ENCODE data around the gene UBASH3B.

The UBASH3B gene

GRCh38 chr11:122750049-122750448 lies 94.5 kb downstream of the UBASH3B start:
- no peak overlapping the region for H3K4me3 ChIP-seq
- TF ChIP-seq POLR2AphosphoS5 (IDR thresholded peaks at IDR 0.05; ENCODE audit: borderline replicate concordance, low read depth, low read length) (no peak), FOXP2 (optimal IDR thresholded peaks at IDR 0.05; ENCODE audit: control extremely low read depth, extremely low read length, insufficient read depth) (no peak), EZH2 (IDR thresholded peaks at IDR 0.05) (no peak)
- no peak overlapping the region for H3K27ac ChIP-seq
- H3K9me3 ChIP-seq (ENCODE audit: low read depth, low read length): no peaks in the 10 kb centered on the region
- DNase-seq (ENCODE audit: low read depth, low spot score): no peak
- H3K36me3 ChIP-seq (ENCODE audit: insufficient read depth, low read length): no peaks in the 10 kb centered on the region
- H3K9ac ChIP-seq (ENCODE audit: insufficient read length): no peak overlapping the region

DNA sequence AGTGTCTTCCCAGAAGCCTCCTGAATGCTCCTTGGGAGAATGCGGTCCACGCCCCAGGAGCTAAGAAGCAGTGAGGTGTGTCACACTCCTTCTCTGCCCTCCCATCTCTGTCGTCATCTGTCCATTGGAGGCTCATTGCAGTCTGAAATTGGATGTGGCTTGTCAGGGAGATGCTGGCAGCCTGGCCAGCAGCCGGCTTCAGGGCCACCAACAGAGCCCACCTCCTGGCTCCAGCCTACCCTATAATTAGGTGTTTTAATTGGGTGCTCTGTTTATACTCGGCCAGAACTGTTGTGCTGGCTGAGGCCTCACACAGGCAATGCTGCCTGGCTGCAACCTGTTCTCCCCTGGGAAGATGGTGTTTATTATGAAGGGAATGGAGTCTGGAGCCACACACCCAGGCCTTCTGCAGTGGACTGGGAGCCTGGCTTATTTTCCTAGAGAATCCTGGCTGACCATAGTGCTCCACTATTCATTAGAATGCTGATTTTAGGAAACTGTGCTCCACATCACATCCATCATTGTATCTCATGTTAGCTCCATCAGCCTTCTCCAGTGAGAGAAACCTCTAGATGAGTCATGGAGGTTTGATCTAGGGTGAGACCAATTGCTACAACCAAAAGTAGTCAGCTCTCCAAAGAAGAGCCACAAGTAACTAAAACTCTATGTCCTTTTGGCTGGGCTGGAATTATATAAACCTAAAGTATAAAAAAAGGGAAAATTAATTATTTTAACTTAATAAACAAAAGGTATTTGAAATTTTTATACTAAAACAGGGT lies 96.0 kb downstream of the UBASH3B start:
- no peaks in the 10 kb centered on the region for H3K36me3 ChIP-seq (ENCODE audit: insufficient read depth, low read length)
- H3K9ac ChIP-seq (ENCODE audit: insufficient read length): no peak overlapping the region
- no peak for DNase-seq (ENCODE audit: low read depth, low spot score)
- no peak overlapping the region for H3K4me3 ChIP-seq
- no peaks in the 10 kb centered on the region for H3K9me3 ChIP-seq (ENCODE audit: low read depth, low read length)
- H3K27ac ChIP-seq: no peak overlapping the region
- TF ChIP-seq POLR2AphosphoS5 (IDR thresholded peaks at IDR 0.05; ENCODE audit: borderline replicate concordance, low read depth, low read length) (no peak), FOXP2 (optimal IDR thresholded peaks at IDR 0.05; ENCODE audit: control extremely low read depth, extremely low read length, insufficient read depth) (no peak), EZH2 (IDR thresholded peaks at IDR 0.05) (no peak)

DNA sequence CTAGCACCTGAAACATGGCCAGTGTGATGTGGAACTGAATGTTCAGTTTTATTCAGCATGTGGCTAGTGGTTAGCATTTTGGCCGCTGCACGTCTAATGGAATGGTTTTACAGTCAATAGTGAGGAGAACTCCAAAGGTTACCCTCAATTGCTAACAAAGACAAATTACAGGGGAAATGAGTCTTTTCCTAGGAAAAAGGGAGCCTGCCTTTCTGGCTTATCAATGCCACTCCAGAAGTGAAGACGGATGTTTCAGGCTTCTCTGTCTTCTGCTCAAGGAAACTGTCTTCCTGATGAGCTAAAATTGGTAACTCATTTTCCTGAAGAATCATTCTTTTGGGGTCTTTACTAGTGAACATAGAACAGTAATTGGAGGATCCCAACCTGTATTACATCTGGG lies 98.5 kb downstream of the UBASH3B start:
- TF ChIP-seq POLR2AphosphoS5 (IDR thresholded peaks at IDR 0.05; ENCODE audit: borderline replicate concordance, low read depth, low read length) (no peak), EZH2 (IDR thresholded peaks at IDR 0.05) (no peak), FOXP2 (optimal IDR thresholded peaks at IDR 0.05; ENCODE audit: control extremely low read depth, extremely low read length, insufficient read depth) (no peak)
- Histone ChIP-seq H3K36me3 (ENCODE audit: insufficient read depth, low read length) (no peaks in the 10 kb centered on the region), H3K9me3 (ENCODE audit: low read depth, low read length) (no peaks in the 10 kb centered on the region), H3K27ac (no peak overlapping the region), H3K9ac (ENCODE audit: insufficient read length) (no peak overlapping the region), H3K4me3 (no peak overlapping the region)
- DNase-seq (ENCODE audit: low read depth, low spot score): no peak

DNA sequence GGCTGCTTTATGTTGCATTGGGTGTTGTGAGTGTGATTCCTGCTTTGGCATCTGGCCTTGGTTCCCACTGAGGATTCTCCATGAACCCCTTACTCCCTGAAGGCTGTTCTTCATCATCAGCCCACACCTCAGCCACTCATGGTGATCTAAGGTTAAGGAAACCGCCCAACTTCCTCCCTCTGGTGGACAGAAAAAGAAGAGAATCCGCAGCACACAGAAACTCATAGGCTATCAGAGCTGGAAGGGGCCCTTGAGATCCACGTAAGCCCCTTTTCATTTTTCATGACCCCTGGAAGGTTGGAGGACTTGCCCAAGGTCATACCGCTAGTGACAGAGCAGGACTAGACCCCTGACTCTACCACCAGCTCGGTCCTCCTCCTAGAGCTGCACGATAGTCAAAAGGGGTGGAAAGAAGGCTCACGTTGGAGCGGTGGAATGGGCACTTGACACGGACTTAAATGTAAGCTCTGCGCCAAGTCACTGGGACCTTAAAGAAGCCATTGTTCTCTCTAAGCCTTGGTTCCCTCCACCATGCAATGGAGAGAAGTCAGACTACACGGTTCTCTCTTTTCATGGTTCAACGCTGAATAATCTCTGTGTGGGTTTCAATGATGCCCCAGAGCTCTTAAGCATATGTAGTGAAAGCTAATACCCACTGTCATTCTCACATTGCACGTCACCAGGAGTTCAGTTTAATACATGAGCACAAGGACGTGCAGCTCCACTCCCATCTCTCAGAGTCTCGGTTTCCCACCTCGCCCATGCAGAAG lies 99.2 kb downstream of the UBASH3B start:
- Histone ChIP-seq H3K27ac (no peak overlapping the region), H3K4me3 (no peak overlapping the region), H3K9ac (ENCODE audit: insufficient read length) (no peak overlapping the region), H3K36me3 (ENCODE audit: insufficient read depth, low read length) (no peaks in the 10 kb centered on the region), H3K9me3 (ENCODE audit: low read depth, low read length) (no peaks in the 10 kb centered on the region)
- DNase-seq (ENCODE audit: low read depth, low spot score): no peak
- TF ChIP-seq FOXP2 (optimal IDR thresholded peaks at IDR 0.05; ENCODE audit: control extremely low read depth, extremely low read length, insufficient read depth): no peak
- no peak for TF ChIP-seq POLR2AphosphoS5 (IDR thresholded peaks at IDR 0.05; ENCODE audit: borderline replicate concordance, low read depth, low read length)
- no peak for TF ChIP-seq EZH2 (IDR thresholded peaks at IDR 0.05)

GRCh38 chr11:122755409-122755808 lies 99.9 kb downstream of the UBASH3B start:
- Histone ChIP-seq H3K9ac (ENCODE audit: insufficient read length) (no peak overlapping the region), H3K4me3 (no peak overlapping the region), H3K36me3 (ENCODE audit: insufficient read depth, low read length) (no peaks in the 10 kb centered on the region), H3K27ac (no peak overlapping the region), H3K9me3 (ENCODE audit: low read depth, low read length) (no peaks in the 10 kb centered on the region)
- no peak for DNase-seq (ENCODE audit: low read depth, low spot score)
- no peak for TF ChIP-seq EZH2 (IDR thresholded peaks at IDR 0.05)
- no peak for TF ChIP-seq FOXP2 (optimal IDR thresholded peaks at IDR 0.05; ENCODE audit: control extremely low read depth, extremely low read length, insufficient read depth)
- TF ChIP-seq POLR2AphosphoS5 (IDR thresholded peaks at IDR 0.05; ENCODE audit: borderline replicate concordance, low read depth, low read length): no peak

DNA sequence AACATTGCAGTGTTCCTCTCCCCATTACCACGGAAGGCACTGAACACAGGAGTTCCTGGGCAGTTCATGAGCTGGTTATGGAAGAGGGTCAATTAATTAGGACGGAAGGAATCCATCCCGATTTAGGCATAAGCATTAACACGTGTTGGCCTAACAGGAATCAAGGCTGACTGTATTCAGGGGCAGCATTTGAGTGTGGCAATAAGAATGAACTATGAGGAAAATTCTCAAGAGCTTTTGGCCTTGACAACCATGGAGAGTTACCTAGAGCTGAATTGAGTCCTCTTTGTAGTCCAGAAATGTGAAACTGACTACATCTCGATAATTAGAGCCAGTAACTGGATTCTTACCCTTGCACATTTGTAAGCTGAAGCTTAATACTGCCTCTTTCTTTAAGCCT lies 100.4 kb downstream of the UBASH3B start:
- Histone ChIP-seq H3K9ac (ENCODE audit: insufficient read length) (no peak overlapping the region), H3K4me3 (no peak overlapping the region), H3K36me3 (ENCODE audit: insufficient read depth, low read length) (no peaks in the 10 kb centered on the region), H3K9me3 (ENCODE audit: low read depth, low read length) (no peaks in the 10 kb centered on the region), H3K27ac (no peak overlapping the region)
- TF ChIP-seq POLR2AphosphoS5 (IDR thresholded peaks at IDR 0.05; ENCODE audit: borderline replicate concordance, low read depth, low read length): no peak
- no peak for TF ChIP-seq EZH2 (IDR thresholded peaks at IDR 0.05)
- TF ChIP-seq FOXP2 (optimal IDR thresholded peaks at IDR 0.05; ENCODE audit: control extremely low read depth, extremely low read length, insufficient read depth): no peak
- no peak for DNase-seq (ENCODE audit: low read depth, low spot score)

GRCh38 chr11:122756417-122756816 lies 100.9 kb downstream of the UBASH3B start:
- Histone ChIP-seq H3K27ac (no peak overlapping the region), H3K4me3 (no peak overlapping the region), H3K36me3 (ENCODE audit: insufficient read depth, low read length) (no peaks in the 10 kb centered on the region), H3K9ac (ENCODE audit: insufficient read length) (no peak overlapping the region), H3K9me3 (ENCODE audit: low read depth, low read length) (no peaks in the 10 kb centered on the region)
- no peak for TF ChIP-seq EZH2 (IDR thresholded peaks at IDR 0.05)
- no peak for TF ChIP-seq FOXP2 (optimal IDR thresholded peaks at IDR 0.05; ENCODE audit: control extremely low read depth, extremely low read length, insufficient read depth)
- TF ChIP-seq POLR2AphosphoS5 (IDR thresholded peaks at IDR 0.05; ENCODE audit: borderline replicate concordance, low read depth, low read length): no peak
- DNase-seq (ENCODE audit: low read depth, low spot score): no peak

GRCh38 chr11:122757201-122757600 lies 101.7 kb downstream of the UBASH3B start:
- Histone ChIP-seq H3K27ac (no peak overlapping the region), H3K36me3 (ENCODE audit: insufficient read depth, low read length) (no peaks in the 10 kb centered on the region), H3K9ac (ENCODE audit: insufficient read length) (no peak overlapping the region), H3K9me3 (ENCODE audit: low read depth, low read length) (no peaks in the 10 kb centered on the region), H3K4me3 (no peak overlapping the region)
- DNase-seq (ENCODE audit: low read depth, low spot score): no peak
- no peak for TF ChIP-seq EZH2 (IDR thresholded peaks at IDR 0.05)
- no peak for TF ChIP-seq FOXP2 (optimal IDR thresholded peaks at IDR 0.05; ENCODE audit: control extremely low read depth, extremely low read length, insufficient read depth)
- TF ChIP-seq POLR2AphosphoS5 (IDR thresholded peaks at IDR 0.05; ENCODE audit: borderline replicate concordance, low read depth, low read length): no peak
